ENCODE data around the gene ATP2B2.

- TF ChIP-seq CTCF (IDR thresholded peaks at IDR 0.05), result no peak
- no peak for TF ChIP-seq POLR2A (IDR thresholded peaks at IDR 0.05)
Measured at GRCh38 chr3:10550705-10551104, 45.3 kb upstream of the ATP2B2 start.
